Skin of body (tissue), 2 donors: Measurements from ENCODE around the gene NHEJ1. TPM values are rescaled to one million over a fixed set of nuclear protein-coding genes. Genes with fewer than 3 reads are reported as not detected.
A peak's percentile ranks its signal among the peaks of the same experiment; 100 is the strongest.

ENCODE experiments used
- DNase-seq: peaks from one replicate; lab custom pipeline; 2025; lab: John Stamatoyannopoulos, UW
- total RNA-seq: library from RNA; depleted of rRNA; stranded (reverse); fragments of >200 nt; gene quantifications from one replicate; pipeline ENCODE4 v1.2.3, GENCODE V29; 2014

NHEJ1 gene
- total RNA-seq, 1 donor from 2014 or later = 10.7 TPM

DNA sequence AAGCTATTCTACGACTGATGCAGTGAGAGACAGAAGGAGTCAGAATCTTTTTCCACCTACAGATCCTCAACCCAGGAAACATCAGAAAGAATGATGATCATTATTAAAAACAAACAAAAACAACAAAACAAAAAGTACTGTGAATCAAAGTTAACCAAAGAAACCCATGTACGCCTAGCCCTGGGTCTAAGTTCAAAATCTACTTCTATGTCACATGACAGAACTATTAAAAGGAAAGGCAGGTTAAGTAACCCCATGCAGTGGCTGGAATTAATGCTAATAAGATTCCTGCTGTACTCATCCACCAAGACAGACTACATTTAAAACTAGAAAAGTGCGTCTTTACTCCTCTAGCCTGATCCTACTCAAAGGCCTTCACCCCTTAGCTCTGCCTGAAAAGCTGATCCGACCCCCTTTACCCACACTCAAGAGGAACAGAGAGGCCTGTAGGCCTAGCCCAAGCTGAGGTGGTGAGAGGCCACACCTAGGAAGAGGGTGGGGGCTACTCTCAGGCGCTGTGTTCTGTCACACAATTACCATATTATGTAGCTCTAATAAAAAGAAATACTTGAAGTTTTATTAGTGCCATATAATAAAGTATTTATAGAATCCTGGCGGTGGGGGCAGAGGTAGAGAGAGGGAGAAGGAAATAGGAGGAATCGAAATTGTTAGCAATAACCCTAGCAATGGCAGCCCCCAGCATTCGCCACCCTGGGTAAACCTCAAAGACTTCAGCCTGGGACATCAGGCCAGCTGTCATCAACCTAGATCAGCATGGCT, 37.1 kb downstream of the NHEJ1 start:
- no peak for DNase-seq

DNA sequence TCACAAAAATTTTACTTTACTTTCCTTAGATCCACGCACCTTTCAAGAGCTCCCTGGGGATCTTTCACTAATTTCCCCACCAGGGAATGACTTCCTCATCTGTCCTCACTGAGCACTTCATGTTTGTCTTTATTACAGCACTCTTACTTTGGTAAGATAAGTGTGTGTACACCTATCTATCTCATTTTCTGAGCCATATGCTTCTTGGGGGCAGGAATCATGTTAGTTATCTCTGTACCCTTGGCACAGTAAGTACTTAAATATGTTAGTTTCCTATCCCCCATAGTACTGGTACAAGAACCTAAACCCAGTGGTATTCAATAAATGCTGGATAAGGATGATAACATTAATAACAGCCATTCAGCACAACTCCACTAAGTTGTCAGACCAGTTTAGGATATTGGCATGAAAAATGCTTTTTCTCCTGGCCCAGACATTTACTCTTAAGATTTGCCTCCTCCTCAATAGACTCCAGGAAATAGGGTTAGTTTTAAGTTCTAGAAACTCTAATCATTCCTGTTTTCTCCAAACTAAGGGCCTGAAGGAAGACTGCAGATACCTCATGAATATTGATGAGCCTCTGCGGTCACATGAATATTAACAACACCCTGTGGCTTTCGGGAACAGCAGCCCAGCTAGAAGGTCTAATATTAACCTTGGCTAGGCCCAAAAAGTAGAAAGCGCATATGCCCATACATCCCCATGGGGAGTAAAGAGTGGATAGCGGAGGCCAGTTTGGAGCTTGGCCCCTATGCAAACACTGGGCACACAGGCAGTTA, 38.2 kb downstream of the NHEJ1 start:
- no peak for DNase-seq

DNA sequence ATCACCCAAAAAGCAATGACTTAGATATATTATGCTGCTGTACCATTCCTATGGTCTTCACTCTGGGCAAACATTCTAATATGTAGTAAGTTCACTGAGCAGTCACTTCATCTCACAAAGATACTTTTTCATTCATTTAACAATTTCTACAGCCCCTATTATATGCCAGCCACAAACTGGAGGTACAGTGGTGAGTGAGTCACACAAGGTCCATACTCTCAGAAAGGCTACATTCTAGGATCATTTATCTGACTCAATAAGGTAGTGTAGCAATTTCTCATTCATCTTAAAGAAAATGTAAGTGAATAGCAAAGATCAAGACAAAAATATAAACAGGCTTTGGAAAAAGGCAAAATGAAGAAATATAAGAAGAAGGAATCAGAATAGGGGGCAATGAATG, 40.5 kb downstream of the NHEJ1 start:
- no peak for DNase-seq

DNA sequence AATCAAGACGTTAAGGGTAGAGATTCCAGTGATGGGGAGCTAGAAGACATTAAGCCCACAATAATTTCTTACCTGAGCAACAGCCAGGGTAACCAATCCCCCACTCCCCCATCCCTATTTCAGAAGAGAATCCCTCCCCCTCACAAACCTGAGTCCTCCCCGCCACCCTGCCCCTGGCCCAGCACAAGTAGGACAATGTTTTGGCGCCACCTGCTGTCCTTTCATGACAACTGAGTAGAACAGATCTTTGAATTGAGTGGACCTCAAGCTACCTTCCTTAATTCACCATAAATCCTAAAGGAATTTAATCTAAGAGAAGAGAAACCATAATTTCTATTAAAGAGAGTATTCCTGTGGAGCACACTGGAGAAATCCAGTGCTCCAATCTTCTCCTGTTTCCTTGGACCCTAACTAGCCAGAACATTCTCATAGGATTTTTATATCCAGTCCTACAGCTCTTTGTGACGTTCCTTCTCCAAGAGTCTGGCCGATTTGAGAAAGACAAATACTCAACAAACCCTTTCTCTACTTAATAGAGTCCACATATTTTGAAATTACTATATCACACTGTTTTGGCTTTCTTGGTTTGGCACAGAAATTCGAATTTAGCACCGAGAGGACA, 41.1 kb downstream of the NHEJ1 start:
- peak; percentile 18 for DNase-seq

DNA sequence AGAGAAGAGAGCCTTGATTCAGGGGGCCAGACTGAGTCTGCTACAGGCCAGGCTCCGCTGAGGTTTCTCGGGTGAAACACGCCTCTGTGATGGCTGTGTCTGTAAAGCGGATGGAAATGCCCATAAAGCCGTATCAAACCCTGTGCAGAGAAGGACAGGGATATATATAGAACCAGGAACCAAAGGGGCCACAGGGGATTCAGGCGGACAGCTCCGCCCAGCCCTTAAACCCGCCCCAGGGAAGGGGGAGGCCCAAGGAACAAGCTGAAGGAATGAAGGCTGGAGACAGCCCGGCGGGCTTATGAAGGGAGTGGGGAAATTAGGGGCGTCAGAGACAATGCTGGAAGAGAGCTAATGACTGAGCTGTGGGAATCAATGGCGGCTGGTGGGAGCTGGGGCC, 42.1 kb downstream of the NHEJ1 start:
- DNase-seq = no peak

DNA sequence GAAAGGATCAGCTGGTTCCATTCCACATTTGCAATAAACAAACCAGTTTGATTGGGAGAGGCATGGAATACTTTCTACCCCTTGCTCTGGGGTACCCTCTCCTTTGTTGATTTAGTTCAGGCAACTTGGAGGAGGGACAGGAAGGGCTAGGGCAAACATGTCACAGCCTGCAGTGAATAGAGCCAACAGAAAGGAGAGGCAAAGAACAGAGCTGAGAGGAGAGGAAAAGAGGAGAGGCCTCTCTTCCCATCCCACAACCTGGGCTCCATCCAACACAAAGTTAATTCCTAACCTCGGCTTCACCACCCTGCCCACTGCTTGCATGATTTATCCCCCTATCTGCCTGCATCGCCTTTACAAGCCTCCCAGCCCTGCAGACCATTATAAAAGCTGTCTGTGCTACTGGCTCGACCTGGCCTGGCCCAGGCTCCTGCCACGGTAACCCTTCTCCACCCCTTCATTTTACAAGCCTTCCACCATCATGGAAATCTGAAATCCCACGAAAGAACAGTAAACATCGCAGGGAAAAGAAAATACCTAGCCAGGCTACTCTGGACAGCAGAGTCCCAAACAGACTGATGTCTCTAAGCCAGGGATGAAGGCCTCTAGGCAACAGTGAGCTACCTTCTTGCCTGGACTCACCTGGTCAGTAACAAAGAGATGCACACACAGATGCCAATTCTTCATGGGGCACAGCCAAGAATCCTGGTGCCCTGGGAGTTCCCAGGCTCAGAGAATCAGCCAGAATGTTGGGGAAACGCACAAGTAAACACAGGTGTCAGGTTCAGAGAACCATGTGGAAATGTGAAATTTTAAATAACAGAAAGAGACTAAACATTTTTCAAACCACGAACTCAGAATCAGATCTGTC, 43.6 kb downstream of the NHEJ1 start:
- DNase-seq = no peak

DNA sequence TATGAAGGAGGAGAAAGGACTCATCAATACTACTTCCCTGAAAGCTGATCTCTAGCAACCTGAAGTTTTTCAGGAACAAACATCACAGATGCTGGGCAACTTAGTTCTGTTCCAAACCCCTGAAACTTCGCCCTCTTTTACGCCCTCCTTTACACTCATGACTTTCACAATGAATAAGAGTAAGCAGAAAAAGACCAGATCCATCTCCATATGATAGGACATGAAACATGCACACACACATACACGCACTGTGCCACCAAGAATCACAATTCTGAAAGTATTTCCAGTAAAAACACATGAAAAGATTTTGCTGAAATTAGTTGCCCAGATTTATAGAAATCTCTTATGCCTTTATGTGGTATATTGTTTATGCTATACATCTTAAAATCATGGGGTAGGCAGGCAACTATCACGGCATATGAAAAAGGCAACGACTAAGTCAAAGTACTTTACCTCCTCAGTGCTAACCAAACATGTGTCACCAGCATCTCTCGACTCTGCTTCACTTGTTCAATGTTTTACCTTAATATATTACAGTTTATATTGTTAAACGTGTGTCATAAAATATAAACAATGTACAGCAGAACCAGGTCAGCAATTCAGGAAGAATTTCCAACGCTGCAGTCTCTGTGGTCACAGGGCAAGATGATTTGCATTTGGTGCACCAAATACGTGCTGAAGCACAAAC, 47.8 kb downstream of the NHEJ1 start:
- no peak for DNase-seq

DNA sequence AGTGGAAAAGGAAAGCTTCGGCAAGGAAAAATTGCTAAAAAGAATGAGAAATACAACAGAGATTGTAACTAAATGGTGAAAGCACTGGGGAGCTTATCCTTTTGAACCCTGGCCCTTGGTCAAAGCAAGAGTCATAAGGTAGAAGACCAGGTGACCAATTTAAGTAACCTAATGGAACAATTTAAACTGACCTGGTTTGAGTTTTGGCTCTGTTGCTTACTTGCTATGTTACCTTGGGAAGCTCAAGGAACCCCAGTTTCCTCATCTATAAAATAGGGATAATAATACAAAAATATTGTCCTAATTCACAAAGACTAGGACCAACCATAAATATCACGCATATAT, 48.6 kb downstream of the NHEJ1 start:
- DNase-seq = no peak

DNA sequence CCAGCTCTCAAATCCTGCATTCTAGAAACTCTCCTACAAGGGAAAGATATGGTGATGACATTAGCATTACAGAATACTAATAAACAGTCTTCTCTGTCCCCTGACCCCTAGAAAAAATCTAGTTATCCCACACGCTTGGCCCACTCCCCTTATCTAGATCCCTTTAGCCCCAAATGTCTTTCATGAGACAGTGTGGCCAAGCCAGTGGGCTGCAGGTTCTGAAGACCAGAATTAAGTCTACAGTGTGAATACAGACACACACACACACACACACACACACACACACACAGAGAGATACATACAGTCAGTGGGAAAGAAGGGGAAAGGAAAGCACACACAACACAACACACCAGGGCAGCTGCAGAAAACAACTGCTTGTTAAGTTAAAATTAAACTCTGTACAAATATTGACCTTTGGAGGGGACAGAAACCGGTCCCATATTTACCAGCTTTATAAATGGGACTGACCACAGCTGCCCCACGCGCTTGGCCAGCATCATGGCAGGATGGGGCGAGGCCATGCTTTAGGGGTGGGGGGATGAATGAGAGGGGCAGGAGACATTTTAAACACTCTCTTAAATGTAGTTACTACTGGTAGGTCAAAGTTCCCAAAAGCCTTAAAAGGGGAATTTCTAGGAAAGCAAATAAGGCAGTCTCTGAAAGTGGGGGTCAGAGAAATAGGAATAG, 49.1 kb downstream of the NHEJ1 start:
- no peak for DNase-seq

DNA sequence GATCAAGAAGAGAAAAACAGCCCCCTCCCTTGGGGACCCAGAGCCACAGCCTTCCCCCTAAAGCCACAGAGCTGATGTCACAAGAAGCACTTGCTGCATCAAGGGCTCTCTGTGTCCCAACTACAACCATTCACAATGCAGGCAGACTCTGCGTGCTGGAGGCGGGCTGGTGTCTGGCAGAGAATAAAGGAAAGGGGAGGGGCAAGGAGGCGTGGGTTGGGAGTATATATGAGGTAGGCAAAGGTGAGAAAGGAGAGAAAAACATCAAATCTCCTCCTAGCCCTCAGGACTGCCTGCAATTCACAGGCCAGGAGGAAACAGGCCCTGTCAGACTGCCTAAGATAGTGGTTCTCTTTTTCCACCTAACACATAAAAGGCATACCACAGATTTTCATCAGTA, 51.1 kb downstream of the NHEJ1 start:
- no peak for DNase-seq

DNA sequence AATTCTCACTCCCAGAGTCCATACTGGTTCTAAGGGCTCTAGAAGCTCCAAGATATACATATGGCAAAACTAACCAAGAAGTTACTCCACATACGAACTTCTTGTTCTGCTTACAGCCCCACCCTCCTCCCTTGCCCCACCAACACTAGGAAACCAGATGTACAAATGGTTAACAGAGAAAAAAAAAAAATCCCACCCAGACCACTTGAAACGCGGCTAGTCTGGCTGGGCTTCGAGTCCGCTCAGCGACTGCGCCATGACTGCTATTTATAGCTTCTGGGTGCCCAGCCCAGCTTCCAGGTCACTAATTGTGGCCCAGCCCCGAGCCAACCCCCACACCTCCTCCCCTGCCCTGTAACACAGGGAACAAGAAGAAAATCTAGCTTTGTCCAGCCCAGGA, 52.9 kb downstream of the NHEJ1 start:
- DNase-seq = no peak

DNA sequence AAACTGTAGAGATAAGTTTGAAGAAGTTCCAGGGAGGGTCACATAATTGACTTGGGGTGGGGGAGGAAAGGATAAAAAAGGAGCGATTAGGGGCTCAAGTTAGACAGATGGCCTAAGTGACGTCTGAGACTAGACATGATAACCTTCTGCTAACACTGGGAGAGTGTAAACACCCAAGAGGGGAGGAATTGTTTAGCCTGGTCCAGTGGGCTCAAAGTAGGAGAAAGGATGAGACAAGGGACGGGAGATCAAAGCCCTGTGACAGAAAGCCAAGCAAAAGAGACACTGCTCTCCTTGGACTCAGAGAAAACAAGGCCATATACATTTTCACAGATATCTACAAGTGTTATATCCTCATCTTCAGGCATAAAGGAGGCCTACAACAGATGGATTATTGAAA, 54.4 kb downstream of the NHEJ1 start:
- DNase-seq = no peak

DNA sequence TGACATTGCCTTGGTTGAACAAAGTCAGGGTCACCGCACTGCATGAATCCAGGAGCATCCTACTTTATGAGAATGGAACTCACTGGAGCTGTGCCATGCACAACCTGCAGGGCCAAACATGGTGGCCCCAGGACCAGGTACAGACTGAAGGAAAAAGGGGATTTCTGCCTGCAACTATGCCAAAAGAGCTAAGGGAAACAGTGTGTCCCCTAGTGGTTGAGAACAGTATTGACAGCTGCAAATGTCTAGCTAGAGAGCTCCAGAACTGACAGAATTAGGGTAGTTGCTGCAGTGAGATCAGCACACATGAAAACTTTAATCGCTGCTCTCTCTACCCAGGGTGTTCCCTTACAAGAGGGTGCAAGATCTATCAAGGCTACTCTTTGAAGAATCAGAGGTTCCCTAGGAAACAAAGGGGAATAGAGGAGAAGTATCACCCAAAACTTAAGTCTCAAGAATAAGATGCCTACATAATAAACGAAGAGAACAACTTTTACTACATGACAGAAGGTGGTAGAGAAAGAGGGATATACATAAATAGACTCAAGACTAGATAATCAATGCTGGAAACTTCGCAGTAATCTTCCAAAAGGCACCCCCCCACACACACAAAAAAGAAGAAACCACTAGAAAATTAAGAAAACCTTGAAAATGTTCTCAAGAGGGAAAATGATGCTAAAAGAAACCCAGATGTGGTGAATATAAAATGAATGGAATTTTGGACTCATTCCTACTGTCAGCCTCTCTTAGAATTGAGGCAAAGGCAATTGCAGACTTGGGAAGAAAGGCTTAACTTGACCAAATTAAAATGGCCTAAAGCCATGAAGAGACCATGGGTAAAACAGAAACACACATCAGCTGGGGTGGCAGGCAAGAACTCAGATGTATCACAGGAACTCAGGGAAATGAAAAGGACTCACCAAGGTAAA, 56.2 kb downstream of the NHEJ1 start:
- no peak for DNase-seq

DNA sequence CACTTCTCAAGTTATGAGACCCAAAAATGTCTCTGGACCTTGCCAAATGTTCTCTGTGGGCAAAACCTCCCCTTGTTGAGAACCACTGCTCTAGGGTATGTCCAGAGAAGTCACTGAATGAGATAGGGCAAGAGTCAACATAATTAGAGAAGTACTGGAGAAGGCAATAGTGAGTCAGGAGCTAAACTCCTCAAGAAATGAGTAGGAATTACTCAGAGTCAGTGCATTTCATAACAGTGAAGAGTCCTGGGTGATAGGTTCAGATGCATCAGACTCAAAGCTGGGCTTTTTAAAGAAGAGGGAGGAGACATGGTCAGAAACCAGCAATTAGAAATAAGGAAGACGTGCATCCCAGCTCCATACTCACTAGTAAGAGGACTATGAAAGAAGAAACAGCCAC, 61.3 kb downstream of the NHEJ1 start:
- DNase-seq = no peak

DNA sequence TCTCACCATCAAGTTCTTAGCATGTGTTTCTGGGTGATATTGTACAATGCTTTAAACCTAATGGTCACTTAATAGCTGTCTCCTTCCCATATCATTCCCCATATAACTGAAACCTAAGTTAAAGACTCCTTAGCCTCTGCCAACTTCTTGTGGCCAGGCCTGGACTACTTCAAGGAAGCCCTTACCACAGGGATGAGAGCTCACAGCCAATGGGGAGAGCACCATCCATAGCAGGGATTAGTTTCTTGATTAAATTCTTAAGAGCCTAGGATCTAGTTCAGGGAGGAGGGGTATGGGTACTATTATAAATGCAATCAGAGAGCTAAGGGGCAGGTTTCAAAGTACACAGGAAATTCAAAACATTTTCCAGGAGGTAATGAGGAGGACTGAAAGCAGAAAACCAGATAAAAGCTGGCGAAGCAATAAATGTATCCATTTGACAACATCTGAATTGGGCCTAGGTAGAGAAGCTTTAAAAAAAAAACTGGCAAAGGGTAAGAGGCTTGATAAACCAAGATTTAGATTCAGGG, 65.1 kb downstream of the NHEJ1 start:
- DNase-seq = no peak

DNA sequence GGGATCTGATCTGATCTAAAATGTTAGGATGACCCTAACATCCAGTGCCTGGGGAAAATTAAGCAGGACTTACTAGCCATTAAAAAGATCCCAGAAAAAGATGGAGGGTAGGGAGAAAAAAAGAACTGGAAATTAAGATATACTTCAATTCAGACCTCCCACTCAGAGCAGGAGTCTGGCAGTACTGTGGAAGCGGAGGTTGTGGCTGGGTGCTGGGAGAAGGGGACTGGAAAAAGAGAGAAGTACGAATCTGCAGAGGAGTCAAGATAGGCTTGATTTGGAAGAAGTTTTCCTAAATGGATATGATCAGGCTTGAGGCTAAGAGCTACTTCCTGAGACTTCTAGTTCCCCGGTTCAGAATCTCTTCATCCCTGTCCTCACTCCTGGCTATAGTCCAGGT, 66.4 kb downstream of the NHEJ1 start:
- no peak for DNase-seq

DNA sequence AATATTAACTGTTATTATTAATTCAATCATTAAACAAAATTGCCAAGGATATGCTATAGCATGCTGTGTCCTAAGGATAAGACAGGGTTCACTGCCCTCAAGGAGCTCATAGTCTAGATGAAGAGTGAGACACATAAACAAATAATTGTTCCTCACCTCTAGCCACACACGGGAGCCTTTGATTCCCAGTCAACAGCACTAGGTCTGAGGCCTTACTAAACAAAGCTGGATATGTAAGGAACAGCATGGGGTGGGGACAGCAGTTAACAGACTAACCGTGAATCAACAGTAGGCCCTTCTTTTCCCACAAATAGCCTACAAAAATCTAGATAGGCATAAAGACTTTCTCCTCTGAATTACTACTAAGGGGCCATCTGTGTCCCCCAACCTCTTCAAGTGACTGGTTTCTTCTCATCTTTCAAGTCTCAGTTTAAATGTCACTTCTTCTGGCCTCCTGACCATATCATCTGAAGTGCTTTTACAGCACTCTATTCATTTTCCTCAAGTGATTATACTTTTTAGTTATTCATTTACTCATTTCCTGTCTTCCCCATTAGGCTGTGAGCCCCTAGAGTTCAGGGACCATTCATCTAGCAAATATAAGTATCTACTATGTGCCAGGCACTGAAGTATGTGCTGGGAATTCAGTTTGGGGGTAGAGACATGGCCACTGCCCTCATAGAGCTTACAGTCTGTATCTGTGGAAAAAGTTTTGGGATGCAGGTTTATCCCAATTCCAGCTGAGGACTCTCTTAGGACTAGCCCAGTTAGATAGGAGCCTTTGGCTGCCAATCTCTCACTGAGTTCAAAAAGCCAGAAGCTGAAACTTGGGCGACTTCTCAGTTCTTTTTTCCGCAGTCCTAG, 69.9 kb downstream of the NHEJ1 start:
- DNase-seq = no peak

DNA sequence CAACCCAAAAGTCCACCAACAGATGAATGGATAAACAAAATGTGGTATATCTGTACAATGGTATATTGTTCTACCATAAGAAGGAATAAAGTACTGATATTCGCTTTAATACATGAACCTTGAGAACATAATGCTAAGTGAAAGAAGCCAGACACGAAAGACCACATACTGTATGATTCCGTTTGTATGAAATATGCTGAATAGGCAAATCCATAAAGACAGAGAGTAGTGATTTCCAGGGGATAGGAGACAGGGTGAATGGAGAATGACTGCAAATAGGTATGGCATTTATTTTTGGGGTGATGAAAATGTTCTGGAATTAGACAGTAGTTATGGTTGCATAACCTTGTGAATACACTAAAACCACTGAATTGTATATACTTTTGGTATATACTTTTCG, 71.3 kb downstream of the NHEJ1 start:
- no peak for DNase-seq
